Stimulated activated CD4-positive, alpha-beta T cell treated with anti-CD3 and anti-CD28 coated beads, TNF-alpha, amount 100 ng/mL, for 4 hours (primary cell): ENCODE results near the gene MOB2.

ENCODE experiments used
- DNase-seq, 3 experiments: peaks; one replicate each; pipeline ENCODE4 v3.0.0-alpha.2; 2020; ENCODE audit warnings: low read depth in 3 of 3

MOB2 gene

DNA sequence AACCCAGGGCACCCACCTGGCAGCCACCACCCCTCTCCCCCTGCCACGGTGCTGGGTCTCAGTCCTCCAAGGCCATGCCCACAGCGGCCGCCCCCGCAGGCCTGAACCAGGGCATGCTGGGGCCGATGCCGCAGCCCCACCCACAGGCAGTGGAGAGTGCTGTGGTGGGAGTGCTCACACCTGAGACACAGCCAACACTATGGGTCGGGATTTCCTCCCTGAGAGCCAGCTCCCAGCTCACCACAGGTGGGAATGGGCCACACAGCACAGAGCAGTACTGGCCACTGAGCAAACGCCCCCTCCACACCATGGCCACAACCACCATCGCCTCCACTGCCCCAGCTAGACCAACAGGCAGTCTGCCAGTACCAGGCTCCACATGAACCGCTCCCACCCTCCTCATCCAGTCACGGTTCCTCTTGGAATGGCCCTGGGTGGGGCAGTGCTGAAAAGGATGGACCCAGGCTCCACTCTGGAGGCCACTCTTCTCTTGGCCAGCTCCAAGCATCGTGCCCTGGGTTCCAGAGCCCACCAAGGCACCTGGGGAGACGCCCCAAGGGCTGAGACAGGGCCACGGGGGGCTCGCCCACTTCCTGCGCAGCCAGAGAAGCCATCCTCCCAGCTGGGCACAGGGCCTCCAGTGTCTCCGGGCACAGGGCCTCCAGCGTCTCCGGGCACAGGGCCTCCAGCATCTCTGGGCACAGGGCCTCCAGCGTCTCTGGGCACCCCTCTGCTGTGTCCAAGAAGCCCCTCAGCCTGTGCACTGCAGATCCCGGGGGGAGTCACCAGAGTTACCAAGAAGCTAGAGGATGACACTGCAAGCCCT is 14.2 kb downstream of the MOB2 start:
- DNase-seq: no peak

DNA sequence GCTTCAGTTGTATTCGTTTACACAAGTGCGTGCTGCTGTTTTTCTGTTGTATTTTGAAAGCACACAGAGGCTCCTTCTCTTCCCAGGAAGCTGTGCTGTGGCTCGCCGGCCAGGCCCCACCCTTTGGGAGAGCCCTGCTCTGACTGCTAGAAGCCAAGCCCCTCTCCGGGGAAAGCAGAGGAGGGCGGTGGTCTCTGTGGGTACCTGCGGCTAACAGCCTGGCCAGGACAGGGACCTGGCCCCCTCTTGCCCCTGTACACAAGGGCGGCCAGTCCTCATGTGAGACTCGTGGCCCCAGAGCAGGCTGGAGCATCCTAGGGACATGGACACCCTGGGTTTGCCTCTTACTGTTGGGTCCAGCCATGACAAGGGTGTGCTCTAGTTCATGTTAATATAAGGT is 14.8 kb downstream of the MOB2 start:
- DNase-seq: no peak

DNA sequence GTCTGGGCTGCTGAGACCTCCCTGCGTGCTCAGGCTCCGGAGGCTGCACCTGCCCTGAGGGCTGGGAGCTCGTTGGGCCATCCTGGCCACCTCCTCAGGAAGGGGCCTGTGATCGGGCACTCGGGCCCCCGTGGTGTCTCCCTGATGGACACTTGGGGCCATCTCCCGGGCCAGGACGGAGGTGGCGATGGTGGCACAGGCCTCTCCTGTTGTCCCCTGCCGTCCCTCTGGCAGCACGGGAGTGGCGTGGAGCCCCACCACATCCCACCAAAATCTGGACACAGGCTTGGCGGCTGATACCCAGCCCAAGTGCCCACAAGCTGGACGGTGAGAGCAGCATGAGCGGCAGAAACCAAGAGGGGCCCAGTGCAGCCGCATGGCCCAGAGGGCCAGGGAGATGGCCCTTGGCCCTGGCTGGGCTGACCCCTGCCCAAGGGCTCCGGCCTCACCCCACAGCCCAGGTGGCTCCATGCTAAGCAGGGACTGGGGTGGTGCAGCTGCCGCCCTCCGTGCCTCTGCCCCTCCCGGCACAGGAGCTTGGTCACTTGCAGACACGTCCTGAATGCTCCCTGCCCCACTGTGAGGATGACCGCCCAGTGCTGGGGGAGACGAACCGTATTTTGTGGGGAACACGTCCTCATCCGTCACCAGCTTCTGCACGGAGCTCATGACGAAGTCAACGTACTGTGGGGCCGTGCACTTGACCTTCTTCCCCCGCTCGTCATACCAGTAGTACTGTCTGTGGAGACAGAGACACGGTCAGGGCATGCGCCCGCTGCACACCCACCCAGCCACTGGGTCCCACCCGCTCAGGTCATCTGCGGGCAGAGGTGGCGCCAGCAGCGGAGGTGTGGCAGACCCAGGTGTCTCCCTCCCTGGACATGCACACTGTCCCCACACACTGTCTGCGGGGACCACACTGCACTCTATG is 15.6 kb downstream of the MOB2 start:
- DNase-seq: no peak

DNA sequence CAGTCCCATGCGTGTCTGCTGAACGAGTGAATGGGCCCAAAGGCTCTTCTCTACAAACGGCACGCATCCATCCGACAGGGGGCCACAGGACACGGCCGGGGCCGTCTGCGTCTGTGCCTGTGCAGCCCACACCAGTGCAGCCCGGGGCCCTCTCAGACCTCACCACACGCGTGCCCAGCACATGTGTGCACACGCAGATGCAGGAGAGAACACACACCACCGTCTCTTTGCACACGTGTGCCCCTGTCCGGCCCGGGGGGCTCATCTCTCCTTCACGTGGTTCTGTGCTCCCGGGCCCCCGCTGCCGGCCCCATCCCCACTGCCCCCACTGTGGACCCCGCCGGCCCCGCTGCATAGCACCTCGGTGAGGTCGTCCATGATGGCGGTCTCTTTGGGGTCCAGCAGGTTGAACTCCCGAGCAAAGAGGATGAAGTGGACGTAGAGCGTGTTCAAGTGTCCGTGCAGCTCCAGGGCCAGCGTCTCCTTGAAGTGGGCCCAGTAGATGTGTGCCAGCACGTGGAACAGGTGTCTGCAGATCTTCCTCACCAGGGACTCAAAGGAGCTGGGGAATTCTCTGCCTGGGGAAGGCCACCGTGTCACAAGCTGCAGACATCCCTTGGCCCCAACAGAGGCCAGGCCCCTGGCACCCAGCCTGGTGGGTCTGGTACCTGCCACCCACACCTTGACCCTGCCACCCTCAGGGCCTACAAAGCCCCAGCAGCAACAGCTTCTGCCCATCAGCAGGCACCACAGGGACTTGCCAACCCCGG is 16.5 kb downstream of the MOB2 start:
- no peak for DNase-seq

DNA sequence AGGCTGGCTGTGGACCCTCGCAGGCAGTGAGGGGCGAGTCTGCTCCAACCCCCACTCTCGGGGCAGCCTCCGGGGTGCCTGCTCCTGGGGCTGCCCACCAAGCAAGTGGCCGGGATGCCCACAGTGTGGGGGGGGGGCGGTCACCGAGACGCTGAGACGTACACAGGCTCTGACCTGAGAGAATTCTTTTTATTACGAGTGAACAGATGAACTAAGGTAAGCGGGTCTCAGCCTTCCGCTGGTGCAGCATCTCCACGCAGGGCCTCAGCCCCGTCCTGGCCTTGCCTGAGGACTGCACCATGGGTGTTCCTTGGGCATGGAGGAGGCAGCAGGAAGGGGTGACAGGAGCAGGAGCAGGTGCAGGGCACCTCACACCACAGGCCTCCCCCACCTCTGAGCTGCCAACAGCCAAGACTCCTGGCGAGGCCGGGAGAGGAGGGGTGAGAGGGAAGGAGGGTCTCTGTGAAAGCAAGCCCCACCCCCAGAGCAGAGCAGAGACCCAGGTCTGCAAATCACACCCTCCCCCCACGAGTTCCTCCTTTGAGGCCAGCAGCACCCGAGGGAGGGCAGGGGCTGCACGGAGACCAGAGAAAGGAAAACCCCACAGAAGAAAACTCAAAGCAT is 17.2 kb downstream of the MOB2 start:
- no peak for DNase-seq

DNA sequence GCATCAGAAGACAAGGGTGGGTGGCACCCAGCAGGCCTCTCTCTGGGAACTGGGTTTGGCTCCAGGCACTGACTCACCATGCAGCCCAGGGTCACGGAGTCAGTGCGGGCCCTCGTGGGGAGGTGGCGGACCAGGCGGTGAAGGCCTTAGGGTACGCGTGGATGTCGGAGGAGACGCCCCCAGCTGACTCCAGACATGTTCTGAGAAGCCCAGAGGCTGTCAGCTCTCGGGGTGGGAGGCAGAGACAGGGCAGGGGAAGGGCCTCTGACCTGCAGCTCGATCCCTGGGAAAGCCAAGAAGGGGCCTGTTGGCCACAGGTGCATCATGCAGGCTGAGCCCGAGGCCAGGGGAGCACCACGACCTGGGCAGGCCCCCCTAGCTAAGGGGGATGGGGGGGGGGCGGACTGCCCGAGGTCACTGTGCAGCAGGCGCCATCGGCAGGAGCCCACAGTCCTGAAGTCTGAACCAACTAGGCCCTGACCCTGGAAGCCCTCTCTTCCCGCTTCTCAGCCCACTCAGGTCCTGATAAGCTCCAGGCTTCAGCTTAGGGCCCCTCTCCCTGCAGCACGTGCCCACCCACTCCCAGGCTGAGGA is 18.0 kb downstream of the MOB2 start:
- no peak for DNase-seq

DNA sequence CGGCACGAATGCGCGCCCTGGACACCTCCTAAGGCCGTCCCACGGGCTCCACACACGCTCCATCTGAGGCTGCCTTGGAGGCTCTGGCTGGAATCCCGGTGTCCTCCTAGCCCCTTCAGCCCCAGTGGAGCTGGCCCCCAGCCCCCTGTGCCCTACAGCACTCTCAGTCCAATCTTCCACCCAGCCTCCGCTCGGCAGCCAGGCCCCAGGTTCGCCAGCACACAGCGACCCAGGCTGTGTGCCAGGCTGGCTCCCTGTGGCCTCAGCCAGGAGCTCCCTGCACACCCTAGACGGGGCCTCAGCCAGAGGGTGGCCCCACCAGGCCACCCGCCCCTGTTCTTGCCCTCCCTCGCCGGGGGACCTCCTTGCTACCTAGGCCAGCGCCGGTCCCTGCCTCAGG is 18.6 kb downstream of the MOB2 start:
- no peak for DNase-seq

DNA sequence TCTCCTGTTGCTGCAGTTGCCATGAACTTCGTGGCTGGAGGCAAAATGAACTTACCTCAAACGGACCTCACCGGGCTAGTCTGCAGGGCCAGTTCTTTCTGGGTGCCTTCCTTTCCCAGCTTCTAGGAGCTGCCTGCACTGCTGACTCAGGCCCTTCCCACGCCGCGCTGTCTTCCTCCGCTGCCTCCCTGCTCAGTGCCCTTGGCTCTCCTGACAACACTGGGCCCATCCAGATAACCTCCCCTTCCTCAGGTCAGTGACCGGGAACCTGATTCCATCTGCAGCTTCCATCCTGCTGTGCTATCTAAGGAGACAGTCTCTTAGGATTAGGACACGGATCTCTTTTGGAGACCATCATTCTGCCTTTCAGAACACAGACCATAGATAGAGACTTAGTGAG is 19.3 kb downstream of the MOB2 start:
- no peak for DNase-seq

DNA sequence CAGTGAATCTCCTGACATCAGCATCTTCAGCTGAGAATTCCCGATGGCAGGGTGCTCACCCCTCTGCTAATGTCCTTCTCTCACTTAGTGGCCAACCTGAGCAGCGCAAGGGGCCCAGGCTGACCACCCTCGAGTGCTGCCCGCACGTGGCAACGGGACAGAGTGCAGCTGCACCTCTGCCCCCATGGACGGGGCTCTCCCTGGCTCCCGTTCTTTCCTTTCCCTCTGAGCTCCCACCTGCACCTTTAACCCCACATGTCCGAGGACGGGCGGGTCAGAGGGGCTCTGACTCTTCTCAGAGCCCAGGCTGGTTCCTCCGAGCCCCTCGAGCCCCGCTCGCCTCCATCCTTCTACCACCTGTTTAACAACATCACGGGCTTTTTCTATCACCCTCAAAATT is 19.8 kb downstream of the MOB2 start:
- DNase-seq: no peak

DNA sequence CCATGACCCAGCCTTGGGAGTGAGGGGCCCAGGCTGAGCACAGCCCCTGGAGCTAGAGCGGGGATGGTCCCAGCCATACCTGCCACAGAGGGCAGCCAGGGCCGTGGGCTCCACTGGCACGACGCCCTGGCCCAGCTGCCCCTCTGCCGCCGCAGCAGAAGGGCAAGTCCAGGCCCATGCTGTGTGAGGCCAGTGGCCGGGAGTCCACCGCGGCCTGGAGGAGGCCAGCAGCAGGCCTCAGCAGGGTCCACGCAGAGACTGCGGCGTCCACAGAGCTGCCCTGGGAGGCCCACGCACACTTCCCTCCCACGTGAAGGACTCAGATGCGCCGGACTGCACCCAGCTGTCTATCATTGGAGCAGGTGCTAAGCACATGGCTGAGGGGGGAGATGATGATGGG is 23.5 kb downstream of the MOB2 start:
- no peak for DNase-seq

DNA sequence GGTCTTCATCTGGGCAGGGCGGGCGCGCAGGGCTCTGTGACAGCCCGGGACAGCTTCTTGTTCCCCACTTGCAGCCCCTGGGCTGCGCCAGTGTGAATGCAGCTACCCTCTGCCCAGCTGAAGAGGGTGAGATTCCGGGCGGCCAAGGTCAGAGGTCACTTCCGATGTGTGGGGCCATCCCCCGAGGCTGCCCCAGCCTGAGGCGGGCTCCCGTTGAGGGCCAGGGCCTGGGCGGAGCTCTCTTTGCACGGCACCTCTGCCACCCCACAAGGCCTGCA is 23.9 kb downstream of the MOB2 start:
- no peak for DNase-seq

DNA sequence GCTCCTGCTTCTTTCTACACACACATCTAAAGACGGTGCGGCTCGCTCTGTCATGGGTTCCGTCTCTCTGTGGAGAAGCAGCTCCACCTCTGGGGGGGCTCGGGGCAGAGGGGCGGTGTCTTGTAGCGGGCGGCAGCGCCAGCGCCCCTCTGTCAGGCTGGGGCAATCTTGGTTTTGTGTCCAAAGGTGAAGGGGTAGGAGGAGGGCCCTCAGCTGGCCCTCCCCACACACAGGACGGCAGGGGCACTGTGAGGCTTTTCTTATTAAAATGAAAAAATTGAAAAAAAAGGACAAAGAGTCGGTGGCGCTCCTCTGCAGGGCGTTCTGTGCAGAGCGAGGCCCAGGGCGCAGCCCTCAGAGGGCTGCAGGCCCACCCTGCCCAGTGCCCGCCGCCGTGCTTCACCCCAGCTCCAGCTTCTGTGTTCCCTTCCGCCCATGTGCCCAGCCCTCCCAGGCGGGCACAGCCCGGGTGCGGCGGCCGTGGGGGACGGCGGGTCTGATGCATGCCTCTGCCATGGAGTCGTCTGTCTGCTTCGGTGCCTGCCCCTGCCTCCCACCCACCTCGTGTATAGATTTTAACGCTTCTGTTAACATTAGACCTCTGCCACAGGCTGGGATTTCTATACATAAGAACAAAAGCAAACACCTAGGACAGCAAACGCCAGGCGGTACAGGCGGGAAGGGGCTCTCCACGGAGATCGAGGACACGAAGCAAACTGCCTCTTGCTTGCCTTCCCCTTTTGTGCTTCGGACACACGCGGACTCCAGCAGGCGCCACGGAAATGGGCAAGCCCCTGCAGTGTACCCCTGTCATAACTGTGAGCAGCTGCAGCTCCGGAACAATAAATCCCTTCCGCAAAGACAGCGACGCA is 24.5 kb downstream of the MOB2 start:
- no peak for DNase-seq

DNA sequence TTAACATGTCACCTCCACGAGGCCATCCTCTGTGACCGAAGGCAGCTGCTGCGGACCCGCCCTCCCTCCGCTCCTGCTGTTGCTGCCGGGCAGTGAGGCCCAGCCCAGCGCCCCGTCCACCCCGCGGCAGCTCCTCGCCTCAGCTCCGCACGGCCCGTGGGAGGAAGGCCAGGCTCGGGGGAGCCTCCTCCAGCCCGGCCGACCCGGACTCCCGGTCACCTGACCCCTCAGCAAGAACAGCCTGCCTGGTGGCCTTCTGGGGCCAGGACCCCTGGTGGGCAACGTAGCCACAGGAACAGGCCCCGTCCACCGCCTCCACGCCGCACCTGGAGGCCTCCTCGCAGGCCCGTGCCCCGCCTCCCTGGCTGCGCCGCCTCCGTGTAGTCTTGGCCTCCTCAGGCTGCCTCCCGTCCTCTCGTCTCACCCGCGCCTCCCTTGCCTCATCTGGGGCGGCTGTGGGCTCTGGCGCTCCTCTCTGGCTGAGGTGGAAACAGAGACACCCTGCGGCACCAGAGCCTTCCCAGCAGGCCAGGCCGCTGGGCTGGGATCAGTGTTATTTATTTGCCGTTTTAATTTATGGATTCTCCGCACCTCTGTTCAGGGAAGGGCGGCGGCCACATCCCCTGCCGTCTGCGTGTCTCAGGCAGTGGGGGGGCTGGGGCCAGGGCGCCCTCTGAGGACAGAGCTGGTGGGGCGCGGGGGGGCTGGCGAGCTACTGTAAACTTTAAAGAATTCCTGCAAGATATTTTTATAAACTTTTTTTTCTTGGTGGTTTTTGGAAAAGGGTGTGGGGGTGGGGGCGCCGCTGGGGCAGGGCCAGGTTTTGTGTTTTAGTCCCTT is 25.4 kb downstream of the MOB2 start:
- DNase-seq: no peak

DNA sequence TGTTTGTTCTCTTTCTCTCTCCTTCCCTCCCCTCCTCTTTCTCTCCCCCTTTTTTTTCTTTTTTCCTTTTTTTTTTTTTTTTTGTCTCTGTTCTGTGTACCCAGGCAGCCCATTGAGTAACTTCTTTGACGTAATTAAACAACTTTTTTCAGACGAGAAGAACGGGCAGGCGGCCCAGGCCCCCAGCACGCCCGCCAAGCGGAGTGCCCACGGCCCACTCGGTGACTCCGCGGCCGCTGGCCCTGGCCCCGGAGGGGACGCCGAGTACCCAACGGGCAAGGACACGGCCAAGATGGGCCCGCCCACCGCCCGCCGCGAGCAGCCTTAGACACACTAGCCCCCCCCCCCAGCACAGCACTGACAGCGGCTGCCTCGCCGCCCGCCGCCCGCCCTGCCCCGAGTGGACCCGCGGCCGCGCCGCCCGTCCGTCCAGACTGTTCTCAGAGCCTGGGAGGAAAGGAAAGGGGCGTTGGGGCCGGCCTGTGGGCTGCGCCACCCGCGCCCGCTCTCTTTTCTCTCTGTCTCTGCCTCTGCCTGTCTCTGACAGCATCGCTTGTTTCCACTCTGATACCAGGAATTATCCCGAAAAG is 26.1 kb downstream of the MOB2 start:
- no peak for DNase-seq

DNA sequence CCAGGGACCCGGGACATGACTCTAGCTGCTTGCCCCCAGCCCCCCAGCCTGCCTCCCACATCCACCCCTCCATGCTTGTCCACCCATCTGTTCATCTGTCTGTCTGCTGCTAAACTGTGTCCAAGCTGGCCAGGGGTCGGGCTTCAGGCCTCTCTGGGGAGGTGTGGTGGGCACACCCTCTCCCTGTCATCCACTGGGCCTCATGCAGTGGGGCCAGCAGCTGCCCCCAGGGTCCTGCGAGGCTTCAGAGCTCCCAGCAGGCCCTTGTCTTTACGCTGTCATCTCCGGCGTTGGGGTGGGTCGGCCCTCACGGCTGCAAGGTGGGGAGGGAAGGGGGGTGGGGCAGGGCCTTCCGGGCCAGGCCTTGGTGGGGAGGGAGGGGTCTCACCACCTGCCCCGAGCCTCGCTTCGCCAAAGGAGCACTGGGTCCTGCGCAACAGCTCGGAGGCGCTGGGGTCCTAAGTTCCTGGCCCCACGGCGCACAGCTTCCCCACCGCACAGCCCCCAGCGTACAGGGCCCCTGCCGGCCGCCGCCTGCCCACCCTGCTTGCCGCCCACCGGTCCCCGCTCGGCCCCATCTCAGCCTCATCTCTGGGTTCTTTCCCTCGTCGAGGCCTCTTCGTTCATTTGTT is 26.7 kb downstream of the MOB2 start:
- DNase-seq: no peak

DNA sequence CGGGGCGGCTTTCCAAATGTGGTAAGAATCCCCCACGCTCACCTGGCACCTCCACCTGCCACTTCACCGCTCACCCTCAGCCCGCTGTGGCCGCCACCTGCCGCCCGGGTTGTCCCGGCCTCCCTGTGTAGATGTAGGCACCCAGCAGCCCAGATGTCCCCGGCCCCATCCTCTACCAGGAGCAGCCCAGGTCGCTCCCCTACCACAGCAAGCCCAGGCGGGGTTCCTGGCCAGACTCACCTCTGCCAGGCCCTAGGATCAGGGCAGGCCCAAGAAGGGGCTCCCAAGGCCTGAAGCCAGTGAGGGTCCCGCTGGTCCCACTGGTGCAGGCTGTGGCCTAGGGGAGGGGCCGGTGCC is 27.4 kb downstream of the MOB2 start:
- no peak for DNase-seq

DNA sequence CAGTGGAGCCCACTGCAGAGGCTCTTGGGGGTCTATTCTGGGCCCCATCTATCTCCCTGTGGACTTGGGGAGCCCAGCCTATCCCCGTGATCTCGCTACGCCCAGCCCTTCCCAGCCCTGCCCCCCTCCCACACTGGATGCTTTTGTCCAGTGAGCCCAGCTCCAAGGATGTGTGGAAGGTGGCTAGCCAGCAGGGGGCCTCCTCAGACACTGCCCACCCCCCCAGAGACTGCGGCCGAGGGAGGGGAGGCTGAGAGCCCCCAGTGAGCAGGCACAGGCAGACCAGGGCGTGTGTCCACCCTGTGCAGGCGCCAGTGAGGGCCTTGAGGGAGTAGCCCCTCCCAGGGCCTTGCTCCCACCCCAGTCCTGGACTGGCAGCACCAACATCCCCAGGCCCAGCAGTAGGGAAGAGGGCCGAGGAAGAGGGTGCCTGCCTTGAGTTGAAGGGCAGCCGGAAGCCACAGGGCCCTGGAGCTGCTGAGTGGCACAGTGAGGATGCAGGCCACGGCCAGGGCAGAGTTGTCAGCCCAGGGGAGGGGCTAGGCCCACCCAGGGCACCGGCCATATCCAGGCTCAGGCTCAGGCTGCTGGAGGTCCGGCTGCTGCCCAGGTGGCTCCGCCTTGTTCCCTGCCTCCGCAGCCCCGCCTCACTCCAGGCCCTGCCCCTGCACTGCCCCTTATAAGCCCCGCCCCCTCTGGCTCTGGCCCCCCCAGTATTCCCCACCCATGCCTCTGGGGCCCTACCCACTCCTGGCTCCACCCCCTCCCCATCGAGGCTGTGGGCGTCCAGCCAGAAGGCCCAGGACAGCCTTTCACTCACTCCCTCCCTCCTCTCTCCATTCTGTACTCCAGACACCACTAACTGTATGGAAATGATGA is 28.0 kb downstream of the MOB2 start:
- DNase-seq: no peak

DNA sequence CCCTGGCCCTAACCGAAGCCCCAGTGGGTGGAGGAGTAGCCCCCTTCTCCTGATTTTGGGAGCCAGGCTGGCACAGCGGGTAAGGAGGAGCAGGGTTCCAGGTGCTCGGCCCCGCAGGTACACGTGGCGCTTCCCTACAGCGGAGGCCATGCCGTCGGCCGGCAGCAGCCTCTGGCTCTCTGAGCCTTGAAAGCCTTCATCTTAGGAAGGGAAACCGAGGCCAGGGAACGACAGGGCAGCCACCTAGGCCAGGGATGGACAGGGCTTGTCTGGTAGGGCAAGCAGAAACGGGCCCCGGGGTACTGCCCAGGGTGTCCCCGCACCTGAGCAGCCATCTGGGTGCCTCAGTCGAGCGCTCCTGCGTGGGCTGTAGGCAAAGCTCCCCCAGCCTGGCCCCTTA is 28.7 kb downstream of the MOB2 start:
- DNase-seq: no peak
